HG02610 (cell line): Measurements from ENCODE around the gene CRABP1.

Experiments
- ATAC-seq: cut with Tn5 transposase; IDR thresholded peaks from one replicate; pipeline ENCODE4 v1.9.1; 2021; ENCODE audit warnings: mild to moderate bottlenecking, moderate library complexity; ENCODE audit not compliant: unreplicated experiment

CRABP1 gene

GRCh38 chr15:78340231-78341056 is at the start of gene CRABP1:
Gene CRABP1, plus strand, starts transcription at chr15:78340353. Its CDS starts 76 bp downstream, at chr15:78340429.
- no peak for ATAC-seq

DNA sequence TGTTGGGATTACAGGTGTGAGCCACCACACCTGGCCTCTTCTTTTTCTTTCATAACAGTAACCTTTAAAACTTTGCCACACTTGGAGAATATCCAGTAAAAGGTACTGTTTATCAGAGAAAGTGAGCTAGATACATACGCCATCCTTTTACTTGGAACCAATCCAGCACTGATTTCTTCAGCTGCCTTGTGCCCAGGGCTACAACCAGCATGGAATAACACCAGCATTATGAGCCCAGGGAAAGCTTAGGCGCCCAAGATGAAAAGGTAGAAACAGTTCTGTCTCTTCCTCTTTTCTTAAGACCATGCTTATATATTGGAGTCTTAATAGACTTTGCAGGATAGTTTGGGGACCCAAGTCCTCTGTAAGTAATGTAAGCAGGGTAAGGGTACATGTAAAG is 49.1 kb upstream of the CRABP1 start:
- ATAC-seq, result no peak

GRCh38 chr15:78291698-78292097 is 48.5 kb upstream of the CRABP1 start:
- no peak for ATAC-seq

DNA sequence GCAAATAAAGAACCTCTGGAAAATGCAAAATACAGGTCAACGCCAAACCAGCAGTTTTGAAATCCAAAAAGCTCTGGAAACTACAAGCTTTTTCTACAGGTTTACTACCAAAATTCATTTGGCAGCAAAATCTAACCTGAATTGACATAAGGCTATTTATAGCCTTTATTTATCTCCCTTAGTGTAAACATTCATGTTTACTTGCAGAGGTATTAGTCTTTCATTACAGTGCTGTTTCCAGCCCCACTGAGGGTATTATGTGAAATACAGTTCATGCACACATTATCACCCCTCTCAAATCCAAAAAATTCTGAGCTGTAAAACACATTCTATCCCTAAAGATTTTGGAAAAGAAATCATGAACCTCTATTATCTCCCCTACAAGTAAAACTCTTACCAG is 47.9 kb upstream of the CRABP1 start:
- ATAC-seq, result no peak

DNA sequence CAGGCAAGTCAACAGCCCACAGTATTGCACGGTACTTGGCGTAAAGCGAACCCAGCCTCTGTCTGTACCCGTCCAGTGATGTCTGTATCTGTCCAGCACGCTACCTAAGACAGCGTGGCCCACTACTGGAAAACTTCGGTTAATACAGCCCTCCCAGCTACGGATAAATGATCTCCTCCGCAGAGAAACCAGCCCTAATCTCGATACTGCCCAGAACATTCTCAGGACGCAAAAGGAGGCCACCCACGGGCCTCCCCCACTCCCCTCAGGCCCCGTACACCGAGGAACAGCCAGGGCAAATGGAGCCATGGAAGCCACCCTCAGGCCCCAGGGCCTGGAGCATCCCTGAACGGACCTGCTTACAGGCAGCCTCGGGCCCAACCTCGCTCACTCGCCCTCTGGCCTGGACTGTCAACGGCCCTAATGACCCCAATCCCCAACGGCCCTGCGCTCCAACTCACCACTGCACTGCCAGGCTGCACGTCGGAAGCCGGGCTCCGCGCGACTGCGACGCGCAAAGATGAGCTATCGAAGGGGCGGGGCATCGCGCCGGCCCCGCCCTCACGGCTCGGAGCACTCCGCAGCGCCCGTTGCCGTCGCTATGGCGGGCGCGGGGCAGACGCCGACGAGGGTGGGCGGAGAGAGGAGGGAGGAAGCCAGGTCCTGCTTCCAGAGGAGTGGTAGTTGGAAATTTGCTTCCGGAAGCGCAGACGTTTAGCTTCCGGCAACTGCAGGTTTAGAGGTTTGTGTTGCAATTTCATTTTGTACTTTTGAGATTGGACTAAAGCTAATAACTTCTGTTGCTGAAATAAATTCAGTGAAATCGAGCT is 40.8 kb upstream of the CRABP1 start, which contains the start of gene SKIC8:
SKIC8 (minus strand) TSS at position 509 of the 830 bp plus-strand sequence. CDS start 3,923 bp downstream, outside the sequence.
- peak; percentile 79 for ATAC-seq

GRCh38 chr15:78301326-78301725 is 38.8 kb upstream of the CRABP1 start:
- ATAC-seq, result no peak

- ATAC-seq, result no peak
Observed at GRCh38 chr15:78301828-78302227, 38.3 kb upstream of the CRABP1 start.

DNA sequence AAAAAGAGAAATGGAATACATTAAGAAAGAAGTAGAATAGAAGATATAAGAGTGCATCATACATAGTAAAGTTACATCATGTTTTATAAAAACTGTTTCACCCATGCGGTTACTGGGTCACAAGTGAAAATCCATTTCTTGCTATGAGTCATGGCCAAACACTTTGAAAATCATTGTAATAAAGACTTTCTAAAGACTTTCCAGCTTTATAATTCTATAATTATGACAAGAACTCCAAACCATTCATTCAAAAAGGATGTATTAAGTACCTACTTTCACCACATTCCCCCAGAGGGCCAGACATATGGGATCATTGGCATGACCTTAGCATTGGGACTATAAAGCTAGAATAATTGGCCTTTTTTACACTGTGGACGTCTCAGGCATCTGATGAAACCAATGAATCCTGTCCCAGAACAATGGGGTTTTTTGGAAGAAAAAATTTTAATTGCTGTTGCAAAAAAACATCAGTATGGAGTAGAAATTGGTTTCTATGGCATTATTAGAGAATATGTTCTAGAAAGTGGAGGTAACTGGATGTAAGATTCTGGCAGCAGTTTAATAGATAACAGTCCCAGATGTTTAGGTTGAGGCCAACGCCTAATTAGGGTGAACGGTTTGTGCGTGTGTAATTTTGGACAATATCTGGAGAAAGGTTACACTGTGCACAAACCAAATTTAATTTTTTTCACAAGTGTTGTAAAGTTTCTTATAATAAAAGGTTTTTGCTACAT is 37.4 kb upstream of the CRABP1 start:
- ATAC-seq, result no peak

DNA sequence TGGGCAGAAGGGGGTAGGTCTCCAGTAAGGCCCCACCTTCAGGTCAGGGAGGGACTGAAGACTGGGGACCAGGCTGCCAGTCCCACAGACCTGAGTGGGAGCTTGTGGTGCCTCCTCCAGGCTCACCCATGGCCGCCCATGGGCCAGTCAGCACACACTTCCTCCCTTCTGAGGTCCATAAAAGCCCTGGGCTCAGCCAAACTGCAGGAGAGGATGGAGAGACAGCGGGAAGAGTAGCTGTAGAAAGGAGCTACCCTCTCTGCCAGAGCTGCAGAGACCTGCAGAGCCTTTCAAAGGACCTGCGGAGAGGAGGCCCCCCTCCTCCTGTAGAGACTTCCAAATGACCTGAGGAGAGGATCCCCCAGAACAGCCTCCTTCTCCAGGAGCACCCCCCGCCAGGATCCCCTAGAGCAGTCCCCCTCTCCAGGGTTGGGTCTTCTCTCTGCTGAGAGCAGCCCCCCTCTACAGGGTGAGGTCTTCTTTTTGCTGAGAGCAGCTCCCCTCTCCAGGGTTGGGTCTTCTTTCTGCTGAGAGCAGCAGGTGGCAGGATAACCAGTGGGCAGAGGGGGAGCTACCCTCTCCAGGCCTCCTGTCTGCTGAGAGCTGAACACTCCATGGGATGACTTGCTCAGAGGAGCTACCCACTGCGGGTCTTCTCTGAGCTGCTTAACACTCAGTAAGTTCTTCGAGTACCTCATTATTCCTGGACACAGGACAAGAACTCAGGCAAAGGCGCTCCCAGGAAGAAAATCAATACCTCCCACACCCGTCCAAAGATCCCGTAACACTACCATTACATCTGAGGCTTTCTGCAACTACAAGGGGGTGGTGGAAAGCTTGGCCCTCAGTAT is 35.7 kb upstream of the CRABP1 start:
- ATAC-seq, result no peak

DNA sequence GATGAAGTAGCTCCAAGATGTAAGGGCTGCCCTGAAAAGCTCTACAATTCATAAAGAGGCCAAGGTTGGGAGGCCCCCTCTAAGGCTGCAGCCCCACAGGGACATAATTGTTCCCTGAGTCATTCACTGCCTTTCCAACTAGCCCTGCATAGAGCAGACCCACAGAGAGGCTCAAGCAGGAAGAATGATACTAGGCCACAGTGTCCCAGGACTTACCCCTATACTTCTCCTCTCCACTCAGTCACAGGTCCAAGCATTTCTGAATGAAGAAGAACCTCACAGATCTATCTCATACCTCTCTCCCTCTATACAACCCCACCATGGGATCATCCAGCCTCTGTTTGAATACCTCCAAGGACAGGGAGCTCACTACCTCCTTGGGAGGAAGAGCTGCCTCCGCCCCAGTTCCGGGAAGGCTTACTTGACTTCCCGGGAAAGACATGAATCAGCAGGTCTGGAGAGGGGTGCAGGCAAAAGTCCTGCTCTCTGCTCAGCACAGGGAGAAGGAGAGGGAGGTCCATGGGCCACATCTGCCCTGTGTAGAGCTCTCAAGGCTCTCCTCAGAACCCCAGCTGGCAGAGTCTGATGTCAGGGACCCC is 33.9 kb upstream of the CRABP1 start:
- ATAC-seq, result no peak

- no peak for ATAC-seq
Observed at GRCh38 chr15:78307976-78308375, 32.2 kb upstream of the CRABP1 start.

- no peak for ATAC-seq
Observed at GRCh38 chr15:78308422-78309032, 31.6 kb upstream of the CRABP1 start.

GRCh38 chr15:78311292-78311691 is 28.9 kb upstream of the CRABP1 start:
- ATAC-seq, result no peak

GRCh38 chr15:78312536-78312935 is 27.6 kb upstream of the CRABP1 start:
- ATAC-seq, result no peak

GRCh38 chr15:78312957-78313356 is 27.2 kb upstream of the CRABP1 start:
- no peak for ATAC-seq

DNA sequence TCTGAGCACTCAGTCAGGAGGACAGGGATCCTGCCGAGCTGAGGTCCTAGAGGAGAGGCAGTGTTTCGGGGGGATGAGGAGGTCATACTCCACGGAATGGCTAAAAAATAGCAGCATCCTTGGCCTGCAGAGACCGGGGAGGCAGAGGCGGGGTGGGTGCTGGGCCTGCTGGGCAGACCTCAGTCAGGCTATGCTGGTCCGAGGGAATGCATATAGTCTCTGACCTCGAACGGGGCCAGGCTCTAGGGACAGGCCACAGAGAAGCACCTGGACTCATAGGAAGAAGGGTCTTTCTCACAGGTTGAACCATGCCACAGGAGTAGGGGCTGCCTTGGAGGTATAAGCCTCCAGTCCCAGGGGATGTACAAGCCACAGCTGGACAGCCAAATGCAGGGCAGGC is 26.8 kb upstream of the CRABP1 start:
- ATAC-seq, result no peak

- ATAC-seq, result no peak
Observed at GRCh38 chr15:78314181-78314581, 26.0 kb upstream of the CRABP1 start.

DNA sequence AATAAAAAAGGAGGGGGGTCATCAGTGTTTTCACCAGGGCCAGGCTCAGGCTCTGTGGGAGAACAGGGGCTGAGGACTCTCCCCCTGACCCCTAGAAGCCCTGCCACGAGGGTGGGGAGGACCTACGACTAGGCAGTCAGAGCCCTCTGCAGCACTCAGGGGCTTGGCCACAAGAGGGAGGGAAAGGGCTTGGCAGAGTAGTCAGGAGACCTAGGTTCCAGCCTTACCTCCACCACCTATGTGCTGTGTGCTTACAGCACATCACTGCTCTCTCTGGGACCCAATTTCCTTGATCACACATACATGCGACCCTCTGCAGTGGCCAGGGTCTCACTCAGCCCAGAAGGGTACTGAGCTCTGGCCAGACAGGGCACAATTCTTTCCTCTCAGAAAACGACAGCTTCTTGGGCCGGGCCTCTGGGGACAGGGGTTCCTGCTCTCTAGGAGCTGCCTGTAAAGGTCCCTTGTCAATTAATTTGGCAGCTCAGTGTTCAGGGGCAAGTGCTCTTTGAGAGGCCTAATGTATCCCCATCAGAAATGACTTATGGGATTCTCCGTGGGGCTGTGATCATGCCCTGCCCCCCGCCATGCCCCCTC is 24.4 kb upstream of the CRABP1 start:
- ATAC-seq, result no peak
